ACHN (cell line): ENCODE data around the gene STX16.
"Not testable (repeated sequence)": the region's sequence is repeated elsewhere in the genome, so short reads cannot be mapped to it uniquely, and the experiment has no call there.

Experiments
- DNase-seq: peaks from one replicate; pipeline ENCODE4 v3.0.0-alpha.2; 2015
- in situ Hi-C: cut with HindIII; loops from 2 replicates; pipeline ENCODE4 v1.10.0; 2017; ENCODE audit warnings: low sequenced_read_pairs, low pct_ligation_motif_present, low pct_unique_long_range_greater_than_20kb

The STX16 gene

GRCh38 chr20:58647796-58648501 lies 3.1 kb upstream of the STX16 start:
- no peak for DNase-seq
- in situ Hi-C loops: no loop called here

DNA sequence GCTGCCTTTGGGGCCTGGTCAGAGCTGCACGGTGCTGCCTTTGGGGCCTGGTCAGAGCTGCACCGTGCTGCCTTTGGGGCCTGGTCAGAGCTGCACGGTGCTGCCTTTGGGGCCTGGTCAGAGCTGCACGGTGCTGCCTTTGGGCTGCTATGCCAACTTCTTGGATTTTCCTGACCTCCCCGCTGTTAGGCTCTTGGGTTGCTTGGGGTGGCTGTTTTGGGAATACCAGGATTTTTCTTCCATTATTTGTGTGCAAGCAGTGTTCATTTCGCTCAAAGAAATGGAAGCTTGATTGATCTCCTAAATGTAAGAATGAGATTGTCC lies 2.6 kb upstream of the STX16 start:
- in situ Hi-C loops, DNase-seq: not testable (repeated sequence)

DNA sequence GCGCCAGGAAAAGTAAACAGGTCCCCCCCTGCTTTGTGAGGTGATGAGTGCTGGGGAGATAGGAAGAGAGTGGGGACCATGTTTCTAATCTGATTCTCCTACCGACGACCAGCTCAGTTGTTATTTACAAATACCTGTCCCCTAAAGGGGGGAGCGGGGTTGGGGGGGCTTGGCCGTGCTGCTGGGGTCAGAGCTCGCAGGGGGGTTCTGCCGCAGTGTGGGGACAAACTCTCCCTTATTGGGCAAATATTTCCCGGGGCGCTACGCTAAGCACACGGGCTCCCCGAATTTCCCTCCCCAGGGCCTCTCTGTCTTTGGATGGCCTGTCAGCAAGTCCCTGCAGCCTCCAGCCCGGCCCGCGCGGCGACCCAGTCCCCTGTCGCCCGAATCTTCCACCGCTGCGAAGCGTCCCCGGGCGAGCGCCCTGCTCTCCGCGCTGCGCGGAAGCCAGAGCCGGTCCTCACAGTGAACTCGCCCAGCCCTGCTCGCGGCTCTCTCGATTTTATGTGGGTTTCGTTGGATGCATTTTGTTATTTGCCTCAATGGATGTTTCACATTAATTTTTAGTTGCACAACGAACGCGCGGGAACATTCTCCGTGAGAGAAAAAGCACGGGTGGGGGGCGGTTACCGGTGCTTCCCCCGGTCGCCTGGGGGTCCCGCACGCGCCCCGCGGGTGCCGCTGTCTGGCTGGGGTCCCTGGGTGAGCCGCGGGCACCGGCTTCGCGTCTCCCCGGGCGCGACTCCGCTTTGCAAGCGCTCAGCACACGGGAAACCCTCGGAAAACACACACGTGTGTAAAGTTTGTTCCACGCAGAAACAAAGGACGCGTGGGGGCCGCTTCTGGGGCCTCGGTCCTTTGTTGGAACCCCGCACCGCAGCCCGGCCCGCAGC lies 1.5 kb upstream of the STX16 start:
- DNase-seq: no peak
- in situ Hi-C loops: loop anchor here (25.0 kb wide), 1 partner anchor 412 kb away; the partner anchor contains the start of gene ANKRD60

- in situ Hi-C loops: loop anchor here (25.0 kb wide), 1 partner anchor 413 kb away; the partner anchor contains the start of gene ANKRD60
- no peak for DNase-seq
These were observed 805 bp upstream of the STX16 start for GRCh38 chr20:58650181-58650775.

GRCh38 chr20:58651559-58651945 lies 469 bp downstream of the STX16 start:
- in situ Hi-C loops: loop anchor here (25.0 kb wide), 1 partner anchor 414 kb away; the partner anchor contains the start of gene ANKRD60

GRCh38 chr20:58651946-58652605 lies 993 bp downstream of the STX16 start:
- in situ Hi-C loops: loop anchor here (25.0 kb wide), 1 partner anchor 415 kb away; the partner anchor contains the start of gene ANKRD60
- peak; percentile 51 for DNase-seq

More at GRCh38 chr20:58651559-58651945, 469 bp downstream of the STX16 start:
- no peak for DNase-seq

GRCh38 chr20:58652606-58653294 lies 1.7 kb downstream of the STX16 start:
- in situ Hi-C loops: loop anchor here (25.0 kb wide), 1 partner anchor 415 kb away; the partner anchor contains the start of gene ANKRD60

DNA sequence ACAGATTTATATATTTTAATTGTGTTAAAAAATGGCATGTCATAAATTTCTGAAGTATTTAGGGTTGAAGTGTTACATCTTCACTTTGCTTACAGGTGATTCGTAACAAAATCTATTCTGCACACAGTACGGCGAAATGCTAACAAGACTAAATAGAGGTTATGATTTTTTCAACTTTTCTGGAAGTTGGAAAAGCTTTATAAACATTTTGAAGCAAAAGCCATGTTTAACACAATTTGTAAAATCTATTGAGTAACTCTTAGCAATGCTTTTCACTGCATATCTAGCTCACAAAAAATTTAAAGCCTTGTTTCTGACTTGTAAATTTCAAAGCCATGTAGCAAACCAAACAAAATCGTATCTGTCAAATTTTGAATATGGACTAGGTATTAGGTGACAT lies 3.3 kb downstream of the STX16 start:
- in situ Hi-C loops: loop anchor here (25.0 kb wide), 1 partner anchor 417 kb away; the partner anchor contains the start of gene ANKRD60

More at GRCh38 chr20:58652606-58653294, 1.7 kb downstream of the STX16 start:
- peak; percentile 6 for DNase-seq

GRCh38 chr20:58655328-58656107 lies 4.4 kb downstream of the STX16 start:
- DNase-seq: no peak
- in situ Hi-C loops: loop anchor here (25.0 kb wide), 1 partner anchor 418 kb away; the partner anchor contains the start of gene ANKRD60

More for the DNA sequence above, 3.3 kb downstream of the STX16 start:
- DNase-seq: no peak

GRCh38 chr20:58656831-58657230 lies 5.7 kb downstream of the STX16 start:
- in situ Hi-C loops: loop anchor here (25.0 kb wide), 1 partner anchor 420 kb away; the partner anchor contains the start of gene ANKRD60
- no peak for DNase-seq

- no peak for DNase-seq
- in situ Hi-C loops: loop anchor here (25.0 kb wide), 1 partner anchor 420 kb away; the partner anchor contains the start of gene ANKRD60
These were observed 6.2 kb downstream of the STX16 start for GRCh38 chr20:58657262-58657661.

- no peak for DNase-seq
- in situ Hi-C loops: loop anchor here (25.0 kb wide), 1 partner anchor 421 kb away; the partner anchor contains the start of gene ANKRD60
These were observed 6.9 kb downstream of the STX16 start for GRCh38 chr20:58657986-58658385.

GRCh38 chr20:58658760-58659159 lies 7.7 kb downstream of the STX16 start:
- no peak for DNase-seq
- in situ Hi-C loops: loop anchor here (25.0 kb wide), 1 partner anchor 421 kb away; the partner anchor contains the start of gene ANKRD60

DNA sequence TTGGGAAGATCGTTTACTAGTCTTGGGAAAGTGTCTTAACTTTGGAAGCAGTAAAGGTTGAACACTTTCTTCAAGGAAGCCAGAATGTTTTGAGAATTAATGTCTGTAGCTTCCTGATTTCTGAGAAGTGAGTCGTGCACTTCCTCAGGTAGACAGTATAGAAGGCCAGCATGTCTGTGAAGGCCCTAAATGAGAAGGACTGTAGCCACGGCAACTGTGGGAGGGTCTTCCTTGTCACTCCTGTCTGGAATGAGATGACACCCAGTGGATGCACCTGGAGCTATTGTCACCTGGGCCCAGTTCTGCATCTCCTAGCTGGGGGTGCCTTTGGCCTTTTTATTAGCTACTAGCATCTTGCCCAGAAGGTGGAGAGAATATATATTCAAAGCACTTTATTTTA lies 8.8 kb downstream of the STX16 start:
- no peak for DNase-seq
- in situ Hi-C loops: loop anchor here (25.0 kb wide), 1 partner anchor 423 kb away; the partner anchor contains the start of gene ANKRD60

DNA sequence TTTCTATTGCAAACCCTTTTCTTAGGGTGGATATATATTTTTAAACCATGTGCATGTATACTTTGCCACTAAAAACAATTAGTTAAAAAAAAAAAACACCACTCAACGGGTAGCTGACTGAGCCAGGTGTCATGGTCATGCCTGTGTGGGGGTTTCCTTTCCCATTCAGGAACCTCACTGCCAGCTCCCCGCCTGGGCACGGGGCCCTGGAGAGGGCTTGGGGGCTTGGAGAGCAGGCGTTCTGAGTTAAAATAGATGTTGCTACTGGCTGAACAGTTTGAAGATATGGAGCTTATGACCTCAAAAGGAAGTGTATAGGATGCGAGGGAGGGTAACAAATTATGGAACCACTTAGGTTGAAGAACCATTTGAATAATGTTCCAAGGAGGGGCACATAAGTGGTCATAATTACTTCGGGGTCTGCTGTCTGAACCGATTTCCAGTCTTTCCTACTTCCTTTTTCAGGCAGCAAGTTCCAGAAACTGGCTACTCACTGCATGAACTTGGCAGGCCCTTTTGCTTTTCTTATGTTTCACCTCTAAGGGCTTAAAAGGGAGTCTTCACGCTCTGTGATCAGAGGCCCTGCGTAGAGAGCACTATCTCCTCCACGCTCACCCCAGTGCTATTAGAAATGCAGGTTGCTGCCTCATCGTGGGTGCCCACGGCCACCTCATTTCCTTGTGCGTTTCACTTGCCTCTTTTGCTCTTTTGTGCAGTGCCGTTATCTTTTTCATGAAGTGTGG lies 9.9 kb downstream of the STX16 start:
- no peak for DNase-seq
- in situ Hi-C loops: loop anchor here (25.0 kb wide), 1 partner anchor 424 kb away; the partner anchor contains the start of gene ANKRD60
